HG02938 (cell line): ENCODE measurements around the gene TNIK.

Source experiments
- ATAC-seq: cut with Tn5 transposase; IDR thresholded peaks from one replicate; pipeline ENCODE4 v1.9.1; 2021; ENCODE audit warnings: mild to moderate bottlenecking, moderate library complexity; ENCODE audit not compliant: unreplicated experiment

TNIK gene

GRCh38 chr3:171113716-171114115, 346.5 kb downstream of the TNIK start:
- ATAC-seq, result no peak

- no peak for ATAC-seq
Observed at GRCh38 chr3:171110715-171111114, 349.5 kb downstream of the TNIK start.

- ATAC-seq, result no peak
Observed at GRCh38 chr3:171108066-171108465, 352.1 kb downstream of the TNIK start.

DNA sequence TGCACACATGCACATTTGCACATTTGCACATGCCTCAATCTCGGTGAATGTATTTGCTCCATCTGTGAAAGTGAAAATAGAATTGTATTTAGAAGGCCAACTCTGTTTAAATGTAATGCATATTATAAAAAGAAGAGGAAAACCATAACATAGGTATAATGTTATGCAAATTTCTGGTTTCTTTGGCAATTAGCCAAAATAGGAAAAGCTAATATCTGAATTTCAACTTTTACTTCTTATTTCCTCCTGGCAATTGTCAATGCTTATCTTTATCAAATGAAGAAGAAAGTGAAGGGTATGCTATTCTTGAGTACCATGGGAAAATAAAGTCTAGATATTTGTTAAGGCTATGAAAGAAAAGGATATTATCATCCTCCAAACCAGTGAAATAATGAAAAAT, 357.0 kb downstream of the TNIK start:
- ATAC-seq, result no peak

GRCh38 chr3:171101982-171102641, 358.1 kb downstream of the TNIK start:
- ATAC-seq, result no peak

GRCh38 chr3:171099911-171100310, 360.3 kb downstream of the TNIK start:
- ATAC-seq, result no peak

DNA sequence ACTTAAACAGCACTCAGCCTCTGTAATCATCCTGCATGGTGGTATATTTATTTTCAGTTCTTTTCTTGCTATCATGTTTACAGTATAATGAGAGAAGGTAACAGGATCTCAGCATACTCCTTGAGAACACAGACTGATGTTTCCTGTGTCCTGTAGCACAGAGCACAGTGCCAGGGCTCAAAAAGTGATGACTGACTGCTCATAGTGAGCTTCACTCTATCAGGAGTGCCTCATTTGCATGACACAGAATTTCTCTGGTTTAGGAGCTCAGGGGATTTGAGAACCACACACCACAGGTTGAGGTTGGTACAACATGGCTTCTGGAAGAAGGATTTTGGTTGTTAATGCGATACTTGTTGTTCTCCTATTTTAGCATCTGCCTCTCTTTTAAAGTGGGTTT, 365.1 kb downstream of the TNIK start:
- peak; percentile 94 for ATAC-seq

GRCh38 chr3:171094411-171094810, 365.8 kb downstream of the TNIK start:
- ATAC-seq, result no peak

DNA sequence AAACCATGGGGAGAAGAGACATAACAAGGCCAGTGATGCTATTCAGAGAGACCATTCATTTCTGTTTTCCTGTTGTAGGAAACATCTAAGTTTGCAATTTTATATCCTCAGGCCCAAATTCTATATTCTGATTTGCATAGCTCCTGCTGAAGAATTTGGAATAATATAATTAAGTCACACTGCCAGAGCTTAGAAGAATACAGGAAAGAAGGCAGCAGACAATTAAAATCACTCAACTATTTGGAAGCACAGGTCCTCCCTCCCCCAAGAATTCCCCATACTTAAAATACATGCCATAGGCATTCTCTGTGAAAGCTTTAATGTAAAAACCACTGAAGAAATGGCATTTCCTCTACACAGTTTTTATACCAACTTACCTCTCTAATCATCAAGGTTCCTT, 366.7 kb downstream of the TNIK start:
- ATAC-seq, result no peak

DNA sequence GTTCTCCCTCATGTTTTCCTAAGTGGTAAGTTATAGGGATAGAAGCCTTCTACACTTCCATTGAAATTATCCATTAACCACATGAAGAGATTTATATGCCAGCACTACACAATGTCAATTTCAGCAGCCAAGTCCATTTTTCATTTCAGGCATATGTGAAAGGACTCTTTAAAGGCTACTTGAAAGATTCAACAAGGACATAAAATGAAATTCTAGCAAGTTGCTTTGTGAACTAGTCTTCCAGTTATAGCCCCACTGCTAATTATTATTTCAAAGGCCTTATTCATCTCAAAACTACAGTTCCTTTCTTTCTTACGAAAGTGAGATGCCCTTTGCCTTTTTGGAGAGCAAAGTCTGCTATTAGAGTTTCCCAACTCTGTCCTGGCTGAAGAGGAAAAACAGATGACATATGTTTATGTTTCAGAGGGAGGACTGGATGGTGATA, 367.7 kb downstream of the TNIK start:
- no peak for ATAC-seq

DNA sequence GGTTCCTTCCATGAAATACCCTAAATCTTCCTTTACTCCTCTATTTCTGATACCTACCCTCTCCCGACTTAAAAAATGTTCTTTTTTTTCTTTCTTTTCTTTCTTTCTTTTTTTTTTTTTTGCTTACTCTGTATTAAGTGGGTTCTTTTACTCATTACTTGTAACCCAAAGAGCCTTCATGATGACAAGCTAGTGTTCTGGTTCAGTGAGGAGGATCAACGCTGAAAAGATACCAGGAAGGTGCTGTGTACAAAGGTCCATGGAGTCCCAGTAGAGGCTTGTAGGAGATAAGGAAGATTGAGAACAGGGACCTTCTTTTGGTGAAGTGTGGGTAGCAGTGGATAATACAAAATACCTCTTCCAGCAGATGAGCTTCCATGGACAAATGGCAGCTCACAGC, 369.9 kb downstream of the TNIK start:
- no peak for ATAC-seq

DNA sequence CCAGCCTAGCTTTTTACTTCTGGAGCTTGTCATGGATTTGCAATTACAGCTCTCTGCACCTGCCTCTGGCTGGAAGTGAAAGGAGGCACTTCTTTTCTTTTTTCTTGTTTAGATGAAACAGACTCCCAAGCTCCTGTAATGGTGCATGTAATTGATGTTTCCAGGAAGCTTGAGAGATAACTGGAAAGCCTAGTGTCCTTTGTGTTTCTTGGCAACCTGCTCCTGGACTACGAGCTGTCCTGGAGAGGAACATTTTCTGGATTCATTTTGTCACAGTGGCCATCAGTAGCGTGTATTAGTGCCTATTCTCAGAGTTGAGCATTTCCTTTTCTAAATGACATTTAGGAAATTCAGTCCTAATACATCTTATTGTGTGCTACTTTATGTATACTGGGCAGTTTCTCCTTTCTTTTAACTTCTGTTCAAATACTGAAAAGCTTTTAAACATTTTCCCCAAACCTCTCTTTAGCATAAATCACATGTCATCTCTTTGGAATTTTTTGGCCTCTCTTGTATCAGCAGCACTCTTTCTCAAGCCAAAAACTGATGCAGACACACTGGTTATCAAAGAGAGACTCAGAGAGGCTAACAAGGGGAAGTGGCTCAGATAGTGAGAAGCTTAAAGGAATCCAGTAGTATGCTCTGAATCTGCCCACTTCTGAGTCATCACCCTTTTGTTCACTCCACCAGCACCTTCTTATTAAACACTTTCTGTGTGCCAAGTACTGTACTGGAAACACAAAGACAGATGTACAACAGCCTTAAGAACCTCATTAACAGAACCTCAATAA, 371.0 kb downstream of the TNIK start:
- no peak for ATAC-seq

DNA sequence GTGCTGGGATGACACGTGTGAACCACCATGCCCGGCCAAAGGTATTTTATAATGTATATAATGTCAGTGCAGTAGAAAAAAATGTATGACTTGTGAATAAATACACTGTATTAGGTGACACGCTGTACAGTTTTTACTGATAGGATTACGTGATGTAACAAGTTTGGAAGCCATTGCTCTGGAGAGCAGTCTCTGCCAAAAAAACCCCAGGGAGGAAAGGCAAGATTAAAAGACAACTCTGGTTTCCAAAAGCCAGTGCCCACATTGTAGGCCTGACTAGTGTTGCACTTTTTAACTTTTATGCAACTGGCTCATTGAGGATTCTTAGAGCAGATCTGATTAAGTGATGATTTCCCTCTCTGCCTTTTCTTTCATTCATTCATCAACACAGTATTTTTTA, 371.7 kb downstream of the TNIK start:
- ATAC-seq, result no peak

- peak; percentile 45 for ATAC-seq
Observed at GRCh38 chr3:171086914-171087313, 373.3 kb downstream of the TNIK start.

DNA sequence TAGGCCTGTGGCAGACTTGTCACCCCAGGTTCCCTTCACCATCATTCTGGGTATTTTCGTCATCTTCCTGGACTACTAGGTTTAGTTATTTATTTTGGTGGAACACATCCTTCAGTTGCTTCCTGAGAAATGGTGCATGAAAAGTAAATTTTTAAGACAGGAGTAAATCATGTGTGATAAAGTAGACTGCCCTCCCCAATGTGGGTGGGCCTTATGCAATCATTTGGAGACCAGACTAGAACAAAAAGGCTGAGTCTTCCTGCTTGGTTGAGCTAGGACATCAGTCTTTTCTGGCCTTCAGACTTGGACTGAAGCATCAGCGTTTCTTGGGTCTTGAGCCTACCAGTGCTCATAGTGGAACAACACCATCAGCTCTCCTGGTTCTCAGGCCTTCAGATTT, 382.9 kb downstream of the TNIK start:
- ATAC-seq, result no peak

DNA sequence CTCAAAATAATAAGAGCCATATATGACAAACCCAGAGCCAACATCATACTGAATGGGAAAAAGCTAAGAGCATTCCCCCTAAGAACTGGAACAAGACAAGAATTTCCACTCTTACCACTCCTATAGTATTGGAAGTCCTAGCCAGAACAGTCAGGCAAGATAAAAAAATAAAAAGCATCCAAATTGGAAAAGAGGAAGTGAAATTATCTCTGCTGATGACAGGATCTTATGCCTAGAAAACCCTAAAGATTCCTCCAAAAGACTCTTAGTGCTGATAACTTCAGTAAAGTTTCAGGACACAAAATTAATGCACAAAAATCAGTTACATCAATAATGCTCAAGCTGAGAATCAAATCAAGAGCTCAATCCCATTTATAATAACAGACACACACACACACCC, 387.8 kb downstream of the TNIK start:
- ATAC-seq, result no peak

GRCh38 chr3:171068658-171069057, 391.5 kb downstream of the TNIK start:
- no peak for ATAC-seq

DNA sequence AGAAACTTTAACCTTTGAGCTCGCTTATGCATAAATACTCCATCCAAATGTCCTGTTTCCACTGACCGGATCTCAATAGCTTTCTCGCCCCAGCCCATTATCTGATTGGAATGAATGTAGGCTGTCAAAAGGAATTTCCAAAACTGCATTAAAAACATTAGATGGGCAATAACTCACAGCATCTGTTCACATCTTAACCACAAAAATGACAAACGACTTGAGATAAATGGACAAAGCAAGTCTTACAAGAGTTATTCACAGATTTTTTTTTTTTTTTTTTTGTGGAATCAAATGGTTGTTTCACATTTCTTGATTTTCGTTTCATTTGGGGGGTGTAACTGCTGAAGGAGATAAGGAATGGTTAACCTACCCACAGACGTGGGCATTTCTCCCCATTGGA, 394.0 kb downstream of the TNIK start:
- no peak for ATAC-seq

DNA sequence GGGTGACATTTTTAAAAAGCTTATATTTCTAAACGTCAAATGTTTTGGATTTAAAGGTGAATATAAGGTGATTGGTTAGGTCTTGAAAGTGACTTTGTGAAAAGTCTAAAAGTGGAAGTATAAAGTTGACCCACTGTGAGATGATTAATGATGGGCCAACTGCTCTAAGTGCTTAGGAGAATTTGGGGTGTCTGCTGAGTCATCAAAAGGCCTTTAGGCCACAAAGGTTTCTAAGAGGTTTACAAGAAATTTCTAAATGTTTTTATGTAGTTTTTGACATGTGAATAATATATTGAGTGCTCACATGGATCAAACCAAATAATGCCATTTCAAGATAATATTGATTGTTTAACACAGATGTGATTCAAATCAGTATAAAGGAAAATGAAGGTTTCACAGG, 394.5 kb downstream of the TNIK start:
- no peak for ATAC-seq

GRCh38 chr3:171064461-171064860, 395.7 kb downstream of the TNIK start:
- no peak for ATAC-seq

- ATAC-seq, result no peak
Observed at GRCh38 chr3:171061749-171062148, 398.5 kb downstream of the TNIK start.

- no peak for ATAC-seq
Observed at GRCh38 chr3:171059978-171060377, 400.2 kb downstream of the TNIK start.
